GM21423 (cell line): Measurements from ENCODE around the gene MSMP.

Experiments used
- ATAC-seq: cut with Tn5 transposase; IDR thresholded peaks from one replicate; pipeline ENCODE4 v1.9.1; 2021; ENCODE audit warnings: mild to moderate bottlenecking, moderate library complexity; ENCODE audit not compliant: unreplicated experiment

The MSMP gene

GRCh38 chr9:35745569-35745968, 8.5 kb downstream of the MSMP start:
- no peak for ATAC-seq

- ATAC-seq = no peak
These were observed 10.1 kb downstream of the MSMP start for GRCh38 chr9:35743880-35744518.

- ATAC-seq = no peak
These were observed 10.6 kb downstream of the MSMP start for GRCh38 chr9:35743452-35743851.

- no peak for ATAC-seq
These were observed 12.3 kb downstream of the MSMP start for GRCh38 chr9:35741740-35742139.

- no peak for ATAC-seq
These were observed 13.8 kb downstream of the MSMP start for GRCh38 chr9:35740243-35740642.

GRCh38 chr9:35738924-35739323, 15.2 kb downstream of the MSMP start:
- ATAC-seq = no peak

GRCh38 chr9:35738186-35738585, 15.9 kb downstream of the MSMP start:
- no peak for ATAC-seq

GRCh38 chr9:35737143-35737542, 16.9 kb downstream of the MSMP start:
- ATAC-seq = no peak

GRCh38 chr9:35736201-35736633, 17.9 kb downstream of the MSMP start:
- ATAC-seq = no peak

GRCh38 chr9:35734096-35734495, 20.0 kb downstream of the MSMP start:
- ATAC-seq = no peak

GRCh38 chr9:35732800-35733541, 21.1 kb downstream of the MSMP start:
- no peak for ATAC-seq

GRCh38 chr9:35732185-35732799, 21.8 kb downstream of the MSMP start, which contains the start of the genes CREB3 and TLN1:
Gene CREB3, plus strand, starts transcription at chr9:35732666. Its CDS starts 107 bp downstream, at chr9:35732773.
Gene TLN1, minus strand, starts transcription at chr9:35732195. Its CDS starts 6,501 bp downstream, at chr9:35725694.
- ATAC-seq = peak; percentile 78

GRCh38 chr9:35731415-35732184, 22.5 kb downstream of the MSMP start:
- no peak for ATAC-seq

- no peak for ATAC-seq
These were observed 23.6 kb downstream of the MSMP start for GRCh38 chr9:35730486-35730854.

GRCh38 chr9:35729700-35730485, 24.2 kb downstream of the MSMP start:
- no peak for ATAC-seq

GRCh38 chr9:35729101-35729500, 25.0 kb downstream of the MSMP start:
- no peak for ATAC-seq

- ATAC-seq = no peak
These were observed 25.8 kb downstream of the MSMP start for GRCh38 chr9:35728041-35728971.

GRCh38 chr9:35727676-35728040, 26.4 kb downstream of the MSMP start:
- no peak for ATAC-seq

- ATAC-seq = no peak
These were observed 27.1 kb downstream of the MSMP start for GRCh38 chr9:35726931-35727330.
